ENCODE results near the gene MLF2. TPM values are rescaled to one million over a fixed set of nuclear protein-coding genes. Genes with fewer than 3 reads are reported as not detected.
"Not testable (repeated sequence)": the region's sequence is repeated elsewhere in the genome, so short reads cannot be mapped to it uniquely, and the experiment has no call there.

Gene MLF2
- polyA plus RNA-seq, 3 donors from 2014 or later: 102 to 165 (median 155) TPM

DNA sequence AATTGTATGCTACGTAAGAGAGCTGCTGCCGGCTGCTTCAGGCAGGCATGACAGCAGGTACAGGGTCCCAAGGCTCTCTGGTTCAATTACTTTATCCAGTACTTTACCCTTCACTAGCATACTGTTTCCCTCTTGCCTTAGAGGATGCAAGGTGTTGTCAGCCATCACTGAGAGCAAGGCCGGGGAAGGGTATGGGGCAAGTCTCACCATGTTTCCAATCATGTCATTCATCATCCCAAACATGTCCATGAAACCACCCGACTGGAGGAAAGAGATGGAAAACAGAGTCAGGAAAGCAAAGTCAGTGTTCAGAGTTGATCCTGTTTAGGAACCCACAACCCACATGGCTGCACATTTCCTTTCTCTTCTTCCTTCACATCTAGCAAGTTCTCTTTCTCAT lies 2.4 kb downstream of the MLF2 start:
- no peak for DNase-seq
- H3K36me3 Mint-ChIP-seq: peaks cover 21 to 30% (median 22%) of the 10 kb centered on the region in 3 donors
- H3K9me3 Mint-ChIP-seq: no peaks in the 10 kb centered on the region
- H3K4me3 Mint-ChIP-seq: peak overlapping the region in 2 of 5 donors; percentile 32 to 56
- H3K4me1 Mint-ChIP-seq: peaks cover 22 to 24% of the 10 kb centered on the region in 2 donors
- H3K27me3 Mint-ChIP-seq (ENCODE audit: low read depth in 3 of 3): peaks cover 5 to 13% (median 7%) of the 10 kb centered on the region in 3 donors
- H3K27ac Mint-ChIP-seq: peak overlapping the region in 2 of 6 donors; percentile 53 to 58

DNA sequence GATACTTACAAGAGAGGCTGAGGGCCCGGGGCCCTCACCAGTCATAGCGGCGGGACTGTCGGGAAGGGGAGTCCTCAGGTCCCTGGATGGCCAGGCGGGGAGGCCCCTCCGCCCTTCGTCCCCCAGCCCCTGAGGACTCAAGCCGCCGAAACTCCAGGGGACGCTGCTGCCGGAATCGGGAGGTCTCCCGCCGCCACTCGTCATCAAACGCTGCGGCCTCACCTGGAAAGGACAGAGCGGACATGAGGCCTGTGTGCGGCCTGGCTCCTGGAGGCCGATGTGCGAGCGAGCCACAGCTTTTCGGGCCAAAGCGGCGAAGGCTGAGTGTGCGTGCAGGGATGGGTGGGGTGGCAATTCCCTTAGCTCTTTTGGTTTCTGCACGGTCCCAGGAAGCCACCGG lies 4.2 kb downstream of the MLF2 start:
- no peak overlapping the region for H3K4me3 Mint-ChIP-seq

DNA sequence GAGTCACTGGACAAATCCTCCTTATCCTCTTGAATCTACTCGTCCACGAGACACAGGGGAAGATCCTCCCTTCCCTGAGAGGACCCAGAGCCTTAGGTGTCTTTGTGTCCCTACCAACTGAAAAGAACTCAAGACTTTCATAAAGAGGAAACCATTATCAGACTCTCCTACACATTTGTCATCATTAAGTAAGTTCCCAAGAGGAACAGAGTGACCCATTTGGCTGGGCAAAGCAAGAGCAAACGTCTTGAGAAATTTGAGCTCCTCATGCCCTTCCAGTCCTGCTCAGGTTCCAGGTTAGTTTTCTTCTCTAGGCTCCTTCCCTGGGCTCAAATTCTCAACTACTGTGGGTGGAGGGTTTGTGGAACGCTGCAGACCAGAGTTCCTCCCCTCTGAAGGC lies 5.7 kb downstream of the MLF2 start:
- Mint-ChIP-seq H3K27ac (peak overlapping the region in 3 of 6 donors; percentile 1 to 35 (median 10)), H3K36me3 (peaks cover 21 to 34% (median 22%) of the 10 kb centered on the region in 3 donors), H3K4me1 (peaks cover 11 to 16% of the 10 kb centered on the region in 2 donors), H3K27me3 (ENCODE audit: low read depth in 3 of 3) (peaks cover 1 to 3% (median 2%) of the 10 kb centered on the region in 3 donors), H3K9me3 (no peaks in the 10 kb centered on the region), H3K4me3 (no peak overlapping the region)
- no peak for DNase-seq

More for the DNA sequence above, 4.2 kb downstream of the MLF2 start:
- Mint-ChIP-seq H3K27ac (peak overlapping the region in 1 of 6 donors; percentile 9), H3K36me3 (peaks cover 21 to 34% (median 22%) of the 10 kb centered on the region in 3 donors), H3K9me3 (no peaks in the 10 kb centered on the region), H3K27me3 (ENCODE audit: low read depth in 3 of 3) (peaks cover 5 to 9% (median 7%) of the 10 kb centered on the region in 3 donors), H3K4me1 (peaks cover 22 to 25% of the 10 kb centered on the region in 2 donors)
- no peak for DNase-seq

DNA sequence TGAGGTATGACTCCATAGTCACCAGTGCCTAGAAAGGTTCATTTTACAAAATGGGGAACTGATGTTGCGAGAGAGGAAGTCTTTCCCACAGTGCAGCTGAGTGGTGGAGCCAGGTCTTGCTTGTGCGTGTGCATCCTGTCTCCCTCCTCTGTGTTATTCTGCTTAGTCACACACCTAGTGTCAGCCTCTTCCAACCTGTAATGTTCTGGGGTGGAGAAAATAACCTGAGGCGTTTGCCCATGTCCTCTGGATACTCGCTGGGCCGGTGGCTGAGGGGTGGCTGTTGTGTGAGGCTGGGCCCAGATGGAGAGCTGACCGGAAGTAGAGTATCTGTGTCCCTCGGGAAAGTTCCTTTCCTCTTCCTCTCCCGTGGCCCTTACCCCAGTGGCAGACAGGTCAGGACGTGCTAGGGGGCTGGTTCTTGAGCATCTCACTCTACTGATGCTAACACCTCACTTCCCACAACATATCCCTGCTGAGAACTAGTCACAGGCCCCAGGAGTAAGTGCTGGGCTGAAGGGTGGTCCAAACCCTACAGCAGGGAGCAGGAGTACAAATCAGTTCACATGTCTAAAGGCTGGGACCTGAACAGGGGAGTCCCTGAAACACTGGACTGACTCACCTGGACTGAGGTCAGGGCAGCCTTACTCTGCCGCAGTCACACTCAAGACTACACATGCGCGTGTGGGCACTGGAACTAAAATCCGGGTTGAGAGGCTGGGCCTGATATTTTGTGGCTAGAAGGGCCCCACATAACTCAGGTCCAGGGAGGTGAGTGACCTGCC lies 7.0 kb downstream of the MLF2 start:
- H3K27me3 Mint-ChIP-seq (ENCODE audit: low read depth in 3 of 3): peaks cover 1 to 3% (median 2%) of the 10 kb centered on the region in 3 donors
- peaks cover 19 to 33% (median 22%) of the 10 kb centered on the region in 3 donors for H3K36me3 Mint-ChIP-seq
- H3K27ac Mint-ChIP-seq: peak overlapping the region in 4 of 6 donors; percentile 5 to 40 (median 21)
- no peak overlapping the region for H3K4me3 Mint-ChIP-seq
- no peak for DNase-seq
- no peaks in the 10 kb centered on the region for H3K9me3 Mint-ChIP-seq
- peaks cover 0 to 6% of the 10 kb centered on the region in 2 donors for H3K4me1 Mint-ChIP-seq

DNA sequence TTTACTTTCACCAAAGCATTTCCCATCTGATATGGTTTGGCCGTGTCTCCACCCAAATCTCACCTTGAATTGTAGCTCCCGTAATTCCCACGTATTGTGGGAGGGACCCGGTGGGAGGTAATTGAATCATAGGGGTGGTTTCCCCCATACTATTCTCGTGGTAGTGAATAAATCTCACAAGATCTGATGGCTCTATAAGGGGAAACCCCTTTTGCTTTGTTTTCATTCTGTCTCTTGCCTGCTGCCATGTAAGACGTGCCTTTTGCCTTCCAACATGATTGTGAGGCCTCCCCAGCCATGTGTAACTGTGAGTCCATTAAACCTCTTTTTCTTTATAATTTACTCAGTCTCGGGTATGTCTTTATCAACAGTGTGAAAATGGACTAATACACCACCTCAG lies 9.6 kb downstream of the MLF2 start:
- not testable (repeated sequence) for H3K4me1 Mint-ChIP-seq

DNA sequence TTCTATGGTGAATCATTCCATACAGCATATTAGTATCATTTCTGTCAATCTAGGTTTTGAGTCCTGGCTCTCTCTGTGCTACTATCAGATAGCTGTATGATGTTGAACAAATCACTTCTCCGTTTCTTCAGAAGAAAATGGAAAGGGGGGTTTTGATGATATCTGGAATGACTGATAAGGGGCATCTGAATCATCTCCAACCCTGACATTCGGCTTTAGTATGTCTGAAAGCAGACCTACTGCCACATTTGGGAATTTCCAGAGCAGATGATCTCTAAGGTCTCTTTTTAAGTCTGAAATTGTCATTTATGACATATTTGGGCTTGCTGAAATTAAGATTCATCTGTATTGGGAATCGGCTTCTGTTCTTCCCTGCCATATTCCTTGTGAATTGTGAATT lies 10.1 kb downstream of the MLF2 start:
- DNase-seq: no peak
- peaks cover 0 to 4% of the 10 kb centered on the region in 2 donors for H3K4me1 Mint-ChIP-seq
- no peak overlapping the region for H3K27ac Mint-ChIP-seq
- no peak overlapping the region for H3K4me3 Mint-ChIP-seq
- H3K27me3 Mint-ChIP-seq (ENCODE audit: low read depth in 3 of 3): peaks cover 0 to 2% (median 1%) of the 10 kb centered on the region in 3 donors
- H3K9me3 Mint-ChIP-seq: no peaks in the 10 kb centered on the region
- peaks cover 9 to 15% (median 9%) of the 10 kb centered on the region in 3 donors for H3K36me3 Mint-ChIP-seq

More for the DNA sequence above, 9.6 kb downstream of the MLF2 start:
- H3K4me3 Mint-ChIP-seq; DNase-seq; H3K27me3 Mint-ChIP-seq (ENCODE audit: low read depth in 3 of 3); H3K27ac Mint-ChIP-seq; H3K9me3 Mint-ChIP-seq: not testable (repeated sequence)
- H3K36me3 Mint-ChIP-seq: peaks cover 13 to 20% (median 14%) of the 10 kb centered on the region in 3 donors

DNA sequence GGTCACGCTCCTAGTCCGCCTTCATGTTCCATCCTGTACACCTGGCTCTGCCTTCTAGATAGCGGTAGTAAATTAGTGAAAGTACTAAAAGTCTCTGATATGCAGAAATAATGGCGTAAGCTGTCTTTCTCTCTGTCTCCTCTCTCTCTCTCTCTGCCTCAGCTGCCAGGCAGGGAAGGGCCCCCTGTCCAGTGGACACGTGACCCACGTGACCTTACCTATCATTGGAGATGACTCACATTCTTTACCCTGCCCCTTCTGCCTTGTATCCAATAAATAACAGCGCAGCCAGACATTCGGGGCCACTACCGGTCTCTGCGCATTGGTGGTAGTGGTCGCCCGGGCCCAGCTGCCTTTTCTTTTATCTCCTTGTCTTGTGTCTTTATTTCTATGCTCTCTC lies 10.9 kb downstream of the MLF2 start:
- H3K4me3 Mint-ChIP-seq; H3K27ac Mint-ChIP-seq; H3K27me3 Mint-ChIP-seq (ENCODE audit: low read depth in 3 of 3); DNase-seq; H3K36me3 Mint-ChIP-seq; H3K9me3 Mint-ChIP-seq; H3K4me1 Mint-ChIP-seq: not testable (repeated sequence)

DNA sequence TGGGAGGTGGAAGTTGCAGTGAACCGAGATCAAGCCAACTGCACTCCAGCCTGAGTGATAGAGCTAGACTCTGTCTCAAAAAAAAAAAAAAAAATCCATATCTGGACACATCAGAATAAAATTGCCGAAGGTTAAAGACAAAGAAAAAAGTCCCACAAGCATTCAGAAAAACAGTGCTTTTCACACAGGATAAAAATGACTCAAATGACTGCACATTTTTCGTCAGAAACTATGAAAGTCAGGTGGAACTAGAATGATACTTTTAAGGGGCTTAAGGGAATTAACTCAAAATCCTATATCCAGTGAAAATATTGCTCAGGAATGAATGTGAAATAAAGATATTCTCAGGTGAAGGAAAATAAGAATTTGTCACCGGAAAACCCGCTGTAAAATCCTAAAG lies 16.2 kb downstream of the MLF2 start:
- H3K4me3 Mint-ChIP-seq: no peak overlapping the region
- DNase-seq: no peak

DNA sequence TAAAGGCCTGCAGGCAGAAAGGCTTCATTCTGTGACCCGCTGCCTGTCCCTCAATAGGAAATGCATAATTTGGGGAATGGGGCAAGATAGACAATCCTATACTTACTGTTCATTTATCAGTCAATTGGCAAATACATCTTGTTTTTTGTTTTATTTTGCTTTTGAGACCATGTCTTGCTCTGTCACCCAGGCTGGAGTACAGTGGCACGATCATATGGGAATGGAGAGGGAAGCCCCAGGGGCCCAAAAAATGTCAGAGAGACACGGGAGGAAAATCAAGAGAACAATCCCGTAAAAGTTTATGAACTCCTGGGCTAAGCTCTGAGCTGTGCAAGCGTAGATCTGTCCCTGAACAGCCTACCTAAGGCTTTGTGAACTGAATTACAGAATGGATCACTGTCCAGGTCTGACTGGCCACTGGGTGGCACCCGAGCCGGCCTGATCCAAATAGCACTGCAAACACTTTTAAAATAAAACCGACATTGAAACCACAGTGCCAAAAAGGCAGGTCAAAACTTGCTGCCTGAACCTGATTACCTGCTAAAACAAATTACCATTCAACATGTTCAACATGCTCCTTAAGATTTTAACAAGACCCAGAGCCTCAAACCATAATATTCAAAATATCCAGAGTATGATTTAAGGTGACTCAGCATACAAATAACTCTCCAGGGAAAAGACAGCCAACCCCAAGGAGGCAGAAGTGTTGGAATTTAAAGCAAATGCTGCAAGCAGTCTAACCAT lies 17.3 kb downstream of the MLF2 start:
- Mint-ChIP-seq H3K4me3 (no peak overlapping the region), H3K27me3 (ENCODE audit: low read depth in 3 of 3) (no peaks in the 10 kb centered on the region), H3K36me3 (peaks cover 6 to 9% (median 7%) of the 10 kb centered on the region in 3 donors), H3K9me3 (no peaks in the 10 kb centered on the region), H3K4me1 (peaks cover 4 to 6% of the 10 kb centered on the region in 2 donors), H3K27ac (peak overlapping the region in 2 of 6 donors; percentile 8 to 51)
- DNase-seq: peak; percentile 10 to 45 (median 30)

More for the DNA sequence above, 16.2 kb downstream of the MLF2 start:
- no peak overlapping the region for H3K27ac Mint-ChIP-seq
- H3K9me3 Mint-ChIP-seq: no peaks in the 10 kb centered on the region
- peaks cover 4 to 6% of the 10 kb centered on the region in 2 donors for H3K4me1 Mint-ChIP-seq
- H3K27me3 Mint-ChIP-seq (ENCODE audit: low read depth in 3 of 3): peaks cover 0 to 2% (median 0%) of the 10 kb centered on the region in 3 donors
- no peaks in the 10 kb centered on the region for H3K36me3 Mint-ChIP-seq

DNA sequence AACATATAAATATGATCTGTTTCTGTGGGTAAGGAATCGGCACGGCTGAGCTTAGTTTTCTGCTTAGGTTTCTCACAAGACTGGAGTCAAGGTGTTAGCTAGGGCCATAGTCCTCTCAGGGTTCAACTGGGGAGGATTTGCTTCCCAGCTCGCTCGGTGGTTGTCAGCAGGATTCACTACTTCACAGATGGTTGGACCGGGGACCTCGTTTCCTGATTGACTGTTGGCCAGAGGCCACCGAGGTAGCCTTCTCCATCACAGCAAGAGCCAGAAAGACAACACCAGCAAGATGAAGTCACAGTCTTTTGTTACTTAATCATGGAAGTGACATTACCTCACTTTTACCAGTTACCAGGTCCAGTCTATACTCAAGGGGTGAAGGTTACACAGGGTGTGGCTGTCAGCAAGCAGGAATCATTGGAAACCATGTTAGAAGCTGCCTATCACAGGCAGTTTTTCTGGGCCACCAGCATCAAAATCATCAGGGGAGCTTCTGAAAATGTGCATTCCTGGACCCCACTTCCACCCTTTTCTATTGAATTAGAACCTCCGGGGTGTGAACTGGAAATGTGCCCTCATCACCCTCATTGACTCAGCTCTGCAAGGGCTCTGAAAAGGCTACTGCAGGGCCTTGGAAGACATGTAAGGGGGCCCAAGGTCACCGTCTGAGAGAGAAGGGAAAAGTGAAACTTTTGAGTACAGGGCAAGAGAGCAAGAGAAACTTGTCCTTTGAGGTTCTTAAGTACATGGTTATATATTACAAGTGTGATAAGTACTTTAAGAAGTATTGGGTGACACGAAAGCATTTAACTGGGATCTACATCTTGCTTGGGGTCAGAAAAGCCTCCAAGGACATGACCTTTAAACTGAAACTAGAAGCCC lies 18.2 kb downstream of the MLF2 start:
- peaks cover 4 to 6% of the 10 kb centered on the region in 2 donors for H3K4me1 Mint-ChIP-seq
- no peak overlapping the region for H3K4me3 Mint-ChIP-seq
- H3K36me3 Mint-ChIP-seq: peaks cover 6 to 17% (median 12%) of the 10 kb centered on the region in 3 donors
- no peak for DNase-seq
- H3K9me3 Mint-ChIP-seq: no peaks in the 10 kb centered on the region
- no peaks in the 10 kb centered on the region for H3K27me3 Mint-ChIP-seq (ENCODE audit: low read depth in 3 of 3)
- H3K27ac Mint-ChIP-seq: no peak overlapping the region

DNA sequence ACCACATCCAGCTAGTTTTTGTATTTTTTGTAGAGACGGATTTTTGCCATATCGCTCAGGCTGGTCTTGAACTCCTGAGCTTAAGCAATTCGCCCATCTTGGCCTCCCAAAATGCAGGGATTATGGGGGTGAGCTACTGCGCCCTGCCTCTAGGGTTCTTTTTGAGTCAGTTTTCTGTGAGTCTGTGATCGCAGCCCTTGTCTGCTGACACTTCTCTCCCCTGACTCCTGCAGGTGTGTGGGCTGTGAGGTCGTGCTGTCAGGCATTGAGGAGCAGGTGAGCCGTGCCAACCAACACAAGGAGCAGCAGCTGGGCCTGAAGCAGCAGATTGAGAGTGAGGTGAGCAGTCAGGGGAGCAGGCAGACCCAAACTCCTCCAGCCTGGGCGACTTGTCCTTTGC lies 22.8 kb downstream of the MLF2 start:
- Mint-ChIP-seq H3K36me3 (peaks cover 17 to 37% (median 17%) of the 10 kb centered on the region in 3 donors), H3K27me3 (ENCODE audit: low read depth in 3 of 3) (no peaks in the 10 kb centered on the region), H3K4me1 (peaks cover 10 to 15% of the 10 kb centered on the region in 2 donors), H3K4me3 (no peak overlapping the region), H3K9me3 (no peaks in the 10 kb centered on the region), H3K27ac (peak overlapping the region in 1 of 6 donors; percentile 57)
- DNase-seq: no peak

DNA sequence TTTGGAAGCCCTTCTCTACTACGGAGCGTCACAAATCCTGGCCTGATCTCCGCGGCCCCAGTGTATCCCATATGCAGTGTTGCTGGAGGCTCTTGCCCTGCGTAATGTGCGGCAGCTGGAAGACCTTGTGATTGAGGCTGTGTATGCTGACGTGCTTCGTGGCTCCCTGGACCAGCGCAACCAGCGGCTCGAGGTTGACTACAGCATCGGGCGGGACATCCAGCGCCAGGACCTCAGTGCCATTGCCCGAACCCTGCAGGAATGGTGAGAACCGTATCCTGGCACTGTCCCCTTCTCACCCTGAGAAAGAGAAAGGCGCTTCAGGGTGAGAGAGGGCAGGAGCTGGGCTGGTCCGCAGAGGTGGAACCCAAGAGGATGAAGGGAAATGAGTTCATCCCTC lies 23.8 kb downstream of the MLF2 start:
- H3K9me3 Mint-ChIP-seq: no peaks in the 10 kb centered on the region
- peaks cover 16 to 23% of the 10 kb centered on the region in 2 donors for H3K4me1 Mint-ChIP-seq
- no peak overlapping the region for H3K4me3 Mint-ChIP-seq

DNA sequence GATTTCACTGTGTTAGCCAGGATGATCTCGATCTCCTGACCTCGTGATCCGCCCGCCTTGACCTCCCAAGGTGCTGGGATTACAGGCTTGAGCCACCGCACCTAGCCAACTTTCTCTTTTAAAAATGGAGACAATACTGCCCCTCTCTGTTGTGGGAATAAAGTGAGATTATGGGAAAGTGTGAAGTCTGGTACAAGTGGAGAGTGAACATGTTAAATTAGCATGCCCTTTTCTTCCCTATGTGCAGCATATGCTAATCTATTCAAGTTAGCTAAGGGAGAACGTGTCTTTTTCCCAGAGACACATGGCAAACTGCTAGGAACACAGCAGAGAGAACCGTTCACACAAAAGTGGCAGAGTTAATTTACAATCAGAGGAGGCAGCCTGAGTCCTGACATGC lies 27.6 kb downstream of the MLF2 start:
- Mint-ChIP-seq H3K27ac (peak overlapping the region; percentile 10 to 76 (median 56)), H3K4me3 (peak overlapping the region; percentile 39 to 92 (median 54)), H3K27me3 (ENCODE audit: low read depth in 3 of 3) (peaks cover 9 to 11% (median 9%) of the 10 kb centered on the region in 3 donors), H3K4me1 (peaks cover 24 to 33% of the 10 kb centered on the region in 2 donors), H3K36me3 (peaks cover 9 to 27% (median 12%) of the 10 kb centered on the region in 3 donors), H3K9me3 (peaks cover 0 to 2% (median 0%) of the 10 kb centered on the region in 6 donors)
- DNase-seq: no peak

More for the DNA sequence above, 23.8 kb downstream of the MLF2 start:
- DNase-seq: no peak
- Mint-ChIP-seq H3K27me3 (ENCODE audit: low read depth in 3 of 3) (peaks cover 0 to 3% (median under 1%) of the 10 kb centered on the region in 3 donors), H3K27ac (no peak overlapping the region), H3K36me3 (peaks cover 17 to 37% (median 17%) of the 10 kb centered on the region in 3 donors)

Data from immature natural killer cell (primary cell).